ENCODE data around the gene CERS6. TPM values are rescaled to one million over a fixed set of nuclear protein-coding genes. Genes with fewer than 3 reads are reported as not detected.

The CERS6 gene
- total and polyA plus RNA-seq, 4 donors: 4.3 to 10.6 (median 6.4) TPM

- DNase-seq (no peak), ATAC-seq (ENCODE audit: low FRiP score) (no peak)
- Histone ChIP-seq H3K27ac (ENCODE audit: low read depth in 1 of 2, low read length in 2 of 2) (no peak overlapping the region), H3K36me3 (ENCODE audit: control insufficient read depth in 1 of 2, insufficient read depth in 2 of 2, low read length in 1 of 2) (no peaks in the 10 kb centered on the region), H3K9me3 (ENCODE audit: control insufficient read depth, low read length) (no peaks in the 10 kb centered on the region), H3K4me1 (ENCODE audit: control insufficient read depth in 1 of 2, insufficient read depth in 2 of 2, low read length in 2 of 2) (peaks cover 0 to 1% of the 10 kb centered on the region in 2 donors), H3K4me3 (ENCODE audit: low read length in 2 of 2) (no peak overlapping the region), H3K27me3 (ENCODE audit: control insufficient read depth in 1 of 2, insufficient read depth in 2 of 2, low read length in 1 of 2) (no peaks in the 10 kb centered on the region)
- 98% methylated on average over 2 of the region's 2 CpGs for WGBS, 2 donors
- intact Hi-C loops (cut with DNase I): no loop called here
Observed at GRCh38 chr2:168810235-168810634, 354.2 kb downstream of the CERS6 start.

DNA sequence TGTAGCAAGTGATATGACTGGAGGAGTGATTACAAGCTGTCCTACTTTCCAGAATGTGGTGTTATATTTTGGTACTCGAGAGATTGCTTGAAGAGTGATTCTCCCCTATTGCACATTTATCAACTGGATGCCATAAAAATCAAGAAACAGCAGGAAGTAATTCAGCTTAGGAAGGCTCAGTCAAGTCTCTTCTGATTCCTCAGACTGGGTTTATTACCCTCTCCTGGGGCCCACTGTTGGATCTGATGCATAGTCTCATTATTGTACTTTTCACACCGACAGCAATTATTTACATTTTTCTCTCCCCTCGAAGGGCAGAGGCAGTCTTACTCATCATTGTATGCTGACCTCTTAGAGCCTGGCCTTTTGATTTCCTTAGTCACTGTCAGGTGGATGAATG, 355.6 kb downstream of the CERS6 start:
- H3K9me3 ChIP-seq (ENCODE audit: control insufficient read depth, low read length): no peaks in the 10 kb centered on the region
- H3K4me3 ChIP-seq (ENCODE audit: low read length in 2 of 2): no peak overlapping the region
- H3K36me3 ChIP-seq (ENCODE audit: control insufficient read depth in 1 of 2, insufficient read depth in 2 of 2, low read length in 1 of 2): no peaks in the 10 kb centered on the region
- no peak for ATAC-seq (ENCODE audit: low FRiP score)
- no peaks in the 10 kb centered on the region for H3K27me3 ChIP-seq (ENCODE audit: control insufficient read depth in 1 of 2, insufficient read depth in 2 of 2, low read length in 1 of 2)
- 84 to 90% methylated on average over 3 of the region's 3 CpGs for WGBS, 2 donors
- H3K27ac ChIP-seq (ENCODE audit: low read depth in 1 of 2, low read length in 2 of 2): no peak overlapping the region
- H3K4me1 ChIP-seq (ENCODE audit: control insufficient read depth in 1 of 2, insufficient read depth in 2 of 2, low read length in 2 of 2): peaks cover 0 to 1% of the 10 kb centered on the region in 2 donors
- DNase-seq: no peak
- intact Hi-C loops (cut with DNase I): no loop called here

DNA sequence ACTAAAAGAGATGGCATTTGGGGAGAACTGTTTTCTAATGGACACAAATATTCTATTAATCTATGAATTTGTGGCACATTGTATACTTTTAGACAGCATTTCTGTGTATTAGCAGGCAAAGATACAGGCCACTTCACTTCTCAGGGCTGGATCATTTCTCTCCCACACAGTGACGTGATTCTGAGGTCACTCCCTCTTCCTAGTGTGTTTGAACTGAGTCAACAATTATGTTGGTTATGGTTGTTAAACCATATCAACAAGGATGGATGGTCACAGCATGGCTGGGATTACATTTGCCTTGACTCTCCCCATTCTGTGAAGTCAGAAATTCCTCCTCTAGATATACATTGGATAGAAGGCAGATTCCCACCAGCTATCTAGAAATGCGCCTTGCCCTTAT, 358.0 kb downstream of the CERS6 start:
- no peaks in the 10 kb centered on the region for H3K36me3 ChIP-seq (ENCODE audit: control insufficient read depth in 1 of 2, insufficient read depth in 2 of 2, low read length in 1 of 2)
- no peaks in the 10 kb centered on the region for H3K9me3 ChIP-seq (ENCODE audit: control insufficient read depth, low read length)
- DNase-seq: no peak
- H3K27me3 ChIP-seq (ENCODE audit: control insufficient read depth in 1 of 2, insufficient read depth in 2 of 2, low read length in 1 of 2): no peaks in the 10 kb centered on the region
- H3K4me1 ChIP-seq (ENCODE audit: control insufficient read depth in 1 of 2, insufficient read depth in 2 of 2, low read length in 2 of 2): peaks cover 0 to 1% of the 10 kb centered on the region in 2 donors
- WGBS, 2 donors: 97 to 98% methylated on average over 2 of the region's 2 CpGs
- intact Hi-C loops (cut with DNase I): no loop called here
- ATAC-seq (ENCODE audit: low FRiP score): no peak
- H3K27ac ChIP-seq (ENCODE audit: low read depth in 1 of 2, low read length in 2 of 2): no peak overlapping the region
- H3K4me3 ChIP-seq (ENCODE audit: low read length in 2 of 2): no peak overlapping the region

DNA sequence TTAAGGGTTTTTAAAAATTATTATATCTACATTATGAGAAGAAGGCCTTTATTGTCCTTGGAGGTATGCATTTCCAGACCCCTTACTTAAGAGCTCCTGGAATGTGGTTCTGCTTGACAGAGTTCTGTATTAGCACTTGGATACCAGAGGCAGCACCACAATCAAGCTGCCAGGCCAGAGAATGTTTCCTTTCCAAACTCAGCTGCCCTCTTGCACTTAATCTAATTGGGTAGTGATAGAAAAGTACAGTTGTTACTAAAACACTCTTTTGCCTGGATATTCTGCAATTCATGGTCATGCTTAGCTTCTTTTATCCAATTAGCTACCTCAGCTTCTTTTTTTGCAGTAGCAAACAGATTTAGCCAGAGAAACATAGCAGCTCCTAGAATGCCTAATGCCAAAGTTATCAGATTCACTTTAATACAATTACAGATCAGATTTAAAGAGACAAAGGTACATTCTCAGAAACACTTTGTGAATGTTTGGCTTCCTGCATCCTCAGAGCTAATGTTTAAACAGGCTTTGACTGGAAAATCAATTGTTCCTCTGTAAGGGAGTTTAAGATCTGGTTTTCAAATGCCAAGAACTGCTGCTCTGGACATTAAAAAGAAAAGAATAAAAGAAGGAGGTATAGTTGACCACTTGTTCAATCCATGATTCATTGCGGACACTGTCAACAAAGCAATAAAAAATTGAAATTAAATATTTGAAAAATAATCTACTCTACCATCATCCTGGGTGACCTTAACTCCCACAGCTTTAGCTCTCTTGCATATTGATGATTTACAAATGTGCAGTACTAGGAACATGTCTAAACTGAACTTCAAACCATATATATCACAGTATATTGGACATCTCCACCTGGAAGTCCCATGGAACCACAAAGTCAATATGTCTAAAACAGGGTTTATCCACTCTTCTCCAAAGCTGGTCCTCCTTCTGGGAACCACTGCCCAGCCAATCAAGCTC, 359.2 kb downstream of the CERS6 start:
- Histone ChIP-seq H3K4me3 (ENCODE audit: low read length in 2 of 2) (no peak overlapping the region), H3K9me3 (ENCODE audit: control insufficient read depth, low read length) (no peaks in the 10 kb centered on the region), H3K4me1 (ENCODE audit: control insufficient read depth in 1 of 2, insufficient read depth in 2 of 2, low read length in 2 of 2) (no peaks in the 10 kb centered on the region), H3K27ac (ENCODE audit: low read depth in 1 of 2, low read length in 2 of 2) (no peak overlapping the region), H3K27me3 (ENCODE audit: control insufficient read depth in 1 of 2, insufficient read depth in 2 of 2, low read length in 1 of 2) (no peaks in the 10 kb centered on the region), H3K36me3 (ENCODE audit: control insufficient read depth in 1 of 2, insufficient read depth in 2 of 2, low read length in 1 of 2) (no peaks in the 10 kb centered on the region)
- intact Hi-C loops (cut with DNase I): no loop called here
- no peak for DNase-seq
- WGBS, 2 donors: 94 to 96% methylated on average over 1 of the region's 1 CpG
- no peak for ATAC-seq (ENCODE audit: low FRiP score)

DNA sequence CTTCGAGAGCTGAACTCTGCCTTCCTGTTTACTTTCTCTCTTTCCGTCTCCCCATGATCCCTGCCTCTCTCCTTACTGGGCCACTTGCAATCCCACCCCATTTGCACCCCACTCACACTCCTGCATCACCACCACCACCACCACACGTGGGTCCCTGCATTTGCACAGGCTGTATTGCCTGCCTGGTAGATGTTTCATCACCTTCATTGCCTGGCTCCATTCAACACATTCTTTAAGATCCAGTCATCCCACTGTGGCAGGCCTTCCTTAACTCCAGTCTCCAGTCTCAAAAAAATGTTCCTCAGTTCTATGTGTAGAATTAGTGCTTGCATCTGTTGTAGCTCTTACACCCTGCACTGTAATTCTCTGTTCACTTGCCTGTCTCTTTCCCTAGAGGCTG, 360.3 kb downstream of the CERS6 start:
- Histone ChIP-seq H3K27ac (ENCODE audit: low read depth in 1 of 2, low read length in 2 of 2) (no peak overlapping the region), H3K27me3 (ENCODE audit: control insufficient read depth in 1 of 2, insufficient read depth in 2 of 2, low read length in 1 of 2) (no peaks in the 10 kb centered on the region), H3K4me3 (ENCODE audit: low read length in 2 of 2) (no peak overlapping the region), H3K36me3 (ENCODE audit: control insufficient read depth in 1 of 2, insufficient read depth in 2 of 2, low read length in 1 of 2) (no peaks in the 10 kb centered on the region), H3K4me1 (ENCODE audit: control insufficient read depth in 1 of 2, insufficient read depth in 2 of 2, low read length in 2 of 2) (no peaks in the 10 kb centered on the region), H3K9me3 (ENCODE audit: control insufficient read depth, low read length) (no peaks in the 10 kb centered on the region)
- 88 to 91% methylated on average over 3 of the region's 3 CpGs for WGBS, 2 donors
- intact Hi-C loops (cut with DNase I): no loop called here
- no peak for DNase-seq
- no peak for ATAC-seq (ENCODE audit: low FRiP score)

- Histone ChIP-seq H3K9me3 (ENCODE audit: control insufficient read depth, low read length) (peaks cover 2% of the 10 kb centered on the region), H3K4me3 (ENCODE audit: low read length in 2 of 2) (no peak overlapping the region), H3K4me1 (ENCODE audit: control insufficient read depth in 1 of 2, insufficient read depth in 2 of 2, low read length in 2 of 2) (no peaks in the 10 kb centered on the region), H3K27ac (ENCODE audit: low read depth in 1 of 2, low read length in 2 of 2) (no peak overlapping the region), H3K36me3 (ENCODE audit: control insufficient read depth in 1 of 2, insufficient read depth in 2 of 2, low read length in 1 of 2) (no peaks in the 10 kb centered on the region), H3K27me3 (ENCODE audit: control insufficient read depth in 1 of 2, insufficient read depth in 2 of 2, low read length in 1 of 2) (no peaks in the 10 kb centered on the region)
- intact Hi-C loops (cut with DNase I): no loop called here
- DNase-seq (no peak), ATAC-seq (ENCODE audit: low FRiP score) (no peak)
- 59 to 63% methylated on average over 10 of the region's 10 CpGs for WGBS, 2 donors
Observed at GRCh38 chr2:168819050-168819715, 363.1 kb downstream of the CERS6 start.

GRCh38 chr2:168819829-168820489, 363.9 kb downstream of the CERS6 start:
- intact Hi-C loops (cut with DNase I): no loop called here
- no peak overlapping the region for H3K4me3 ChIP-seq (ENCODE audit: low read length in 2 of 2)

DNA sequence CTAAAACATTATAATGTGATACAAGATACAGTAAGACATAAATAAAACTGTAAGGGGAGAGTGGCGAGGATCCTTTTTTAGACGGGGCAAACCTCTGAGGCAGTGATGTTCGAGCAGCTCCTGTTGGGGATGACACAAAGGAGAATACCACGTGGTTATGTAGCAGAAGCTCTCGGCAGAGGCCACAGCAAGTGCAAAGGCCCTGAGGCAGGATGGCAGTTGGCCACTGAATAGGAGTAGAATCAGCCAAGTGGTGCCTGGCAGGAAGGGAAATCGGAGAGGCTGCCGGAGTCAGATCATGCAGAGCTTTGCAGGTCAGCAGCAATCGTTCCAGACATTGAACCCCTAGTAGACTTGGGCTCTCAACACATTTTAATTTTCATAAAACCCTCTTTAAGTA, 365.5 kb downstream of the CERS6 start:
- H3K27me3 ChIP-seq (ENCODE audit: control insufficient read depth in 1 of 2, insufficient read depth in 2 of 2, low read length in 1 of 2): no peaks in the 10 kb centered on the region
- no peak overlapping the region for H3K4me3 ChIP-seq (ENCODE audit: low read length in 2 of 2)
- WGBS, 2 donors: 89 to 95% methylated on average over 8 of the region's 8 CpGs
- DNase-seq (no peak), ATAC-seq (ENCODE audit: low FRiP score) (no peak)
- no peak overlapping the region for H3K27ac ChIP-seq (ENCODE audit: low read depth in 1 of 2, low read length in 2 of 2)
- H3K9me3 ChIP-seq (ENCODE audit: control insufficient read depth, low read length): peaks cover 2% of the 10 kb centered on the region
- no peaks in the 10 kb centered on the region for H3K4me1 ChIP-seq (ENCODE audit: control insufficient read depth in 1 of 2, insufficient read depth in 2 of 2, low read length in 2 of 2)
- intact Hi-C loops (cut with DNase I): no loop called here
- no peaks in the 10 kb centered on the region for H3K36me3 ChIP-seq (ENCODE audit: control insufficient read depth in 1 of 2, insufficient read depth in 2 of 2, low read length in 1 of 2)

More at GRCh38 chr2:168819829-168820489, 363.9 kb downstream of the CERS6 start:
- no peak overlapping the region for H3K27ac ChIP-seq (ENCODE audit: low read depth in 1 of 2, low read length in 2 of 2)
- 95% methylated on average over 6 of the region's 6 CpGs for WGBS, 2 donors
- no peaks in the 10 kb centered on the region for H3K27me3 ChIP-seq (ENCODE audit: control insufficient read depth in 1 of 2, insufficient read depth in 2 of 2, low read length in 1 of 2)
- H3K4me1 ChIP-seq (ENCODE audit: control insufficient read depth in 1 of 2, insufficient read depth in 2 of 2, low read length in 2 of 2): no peaks in the 10 kb centered on the region
- no peak for ATAC-seq (ENCODE audit: low FRiP score)
- peaks cover 2% of the 10 kb centered on the region for H3K9me3 ChIP-seq (ENCODE audit: control insufficient read depth, low read length)
- no peak for DNase-seq
- no peaks in the 10 kb centered on the region for H3K36me3 ChIP-seq (ENCODE audit: control insufficient read depth in 1 of 2, insufficient read depth in 2 of 2, low read length in 1 of 2)
